H9 (cell line): ENCODE data around the gene TMPRSS3. TPM values are rescaled to one million over a fixed set of nuclear protein-coding genes. Genes with fewer than 3 reads are reported as not detected.

Experiments
- DNase-seq: peaks from one replicate; pipeline ENCODE4 v3.0.0-alpha.2; 2017
- H2AFZ ChIP-seq: one replicate; pipeline ENCODE4 v1.6.1; 2013; ENCODE audit warnings: mild to moderate bottlenecking, low read length, control low read depth, moderate library complexity
- H2AK5ac ChIP-seq: 2 replicates; pipeline ENCODE4 v1.6.1; 2013; ENCODE audit warnings: low read length, control low read depth, mixed read lengths; ENCODE audit not compliant: insufficient read length
- H2BK120ac ChIP-seq: one replicate; pipeline ENCODE4 v1.6.1; 2013; ENCODE audit warnings: low read depth, mild to moderate bottlenecking, low read length, control low read depth, inconsistent platforms; ENCODE audit not compliant: poor library complexity, severe bottlenecking
- H2BK12ac ChIP-seq: 2 replicates; pipeline ENCODE4 v1.6.1; 2013; ENCODE audit warnings: low read length, control low read depth, mixed read lengths, low read depth; ENCODE audit not compliant: insufficient read length
- H2BK15ac ChIP-seq: 2 replicates; pipeline ENCODE4 v1.6.1; 2013; ENCODE audit warnings: low read depth, low read length, control low read depth
- H2BK20ac ChIP-seq: one replicate; pipeline ENCODE4 v1.6.1; 2013; ENCODE audit warnings: low read depth, mild to moderate bottlenecking, low read length, control low read depth, inconsistent platforms; ENCODE audit not compliant: poor library complexity, severe bottlenecking
- H2BK5ac ChIP-seq: 2 replicates; pipeline ENCODE4 v1.6.1; 2013; ENCODE audit warnings: low read length, control low read depth, mixed read lengths; ENCODE audit not compliant: insufficient read length
- H3K14ac ChIP-seq: 2 replicates; pipeline ENCODE4 v1.6.1; 2013; ENCODE audit warnings: low read length, control low read depth; ENCODE audit not compliant: insufficient read depth
- H3K18ac ChIP-seq: 2 replicates; pipeline ENCODE4 v1.6.1; 2013; ENCODE audit warnings: low read depth, mild to moderate bottlenecking, mixed read lengths, low read length, control low read depth; ENCODE audit not compliant: insufficient read length
- H3K23ac ChIP-seq: 2 replicates; pipeline ENCODE4 v1.6.1; 2013; ENCODE audit warnings: low read length, control low read depth, mixed read lengths, low read depth; ENCODE audit not compliant: insufficient read length
- H3K23me2 ChIP-seq: 2 replicates; pipeline ENCODE4 v1.6.1; 2013; ENCODE audit warnings: low read depth, mild to moderate bottlenecking, mixed read lengths, low read length, control low read depth; ENCODE audit not compliant: insufficient read length, poor library complexity, severe bottlenecking
- H3K27ac ChIP-seq: 2 replicates; pipeline ENCODE4 v1.5.1; 2013; ENCODE audit warnings: low read length, control low read depth, mixed read lengths, low read depth; ENCODE audit not compliant: insufficient read length
- H3K27me3 ChIP-seq: 2 replicates; pipeline ENCODE4 v1.6.1; 2013; ENCODE audit warnings: low read length, control low read depth, inconsistent platforms; ENCODE audit not compliant: insufficient read depth
- H3K4ac ChIP-seq: 2 replicates; pipeline ENCODE4 v1.6.1; 2013; ENCODE audit warnings: low read depth, mild to moderate bottlenecking, control low read depth, inconsistent platforms, low read length, moderate library complexity
- H3K4me1 ChIP-seq: 2 replicates; pipeline ENCODE4 v1.6.1; 2013; ENCODE audit warnings: low read length, control low read depth, inconsistent platforms; ENCODE audit not compliant: insufficient read depth
- H3K4me2 ChIP-seq: 2 replicates; pipeline ENCODE4 v1.6.1; 2013; ENCODE audit warnings: low read length, control low read depth, mixed read lengths; ENCODE audit not compliant: insufficient read length, insufficient read depth
- H3K56ac ChIP-seq: 2 replicates; pipeline ENCODE4 v1.6.1; 2013; ENCODE audit warnings: low read depth, mild to moderate bottlenecking, mixed read lengths, low read length, control low read depth; ENCODE audit not compliant: insufficient read length
- H3K79me1 ChIP-seq: 2 replicates; pipeline ENCODE4 v1.6.1; 2013; ENCODE audit warnings: low read depth, mild to moderate bottlenecking, moderate library complexity, low read length, control low read depth, inconsistent platforms; ENCODE audit not compliant: insufficient read depth, poor library complexity, severe bottlenecking
- H3K79me2 ChIP-seq: 2 replicates; pipeline ENCODE4 v1.6.1; 2013; ENCODE audit warnings: low read length, control low read depth, inconsistent platforms; ENCODE audit not compliant: insufficient read depth
- H3K9ac ChIP-seq: 2 replicates; pipeline ENCODE4 v1.6.1; 2013; ENCODE audit warnings: low read length, control low read depth, mixed read lengths; ENCODE audit not compliant: insufficient read length; ENCODE audit errors: extremely low read depth
- H3K9me3 ChIP-seq: one replicate; pipeline ENCODE4 v1.6.1; 2013; ENCODE audit warnings: low read depth, low read length, inconsistent platforms; ENCODE audit not compliant: control insufficient read depth
- H3T11ph ChIP-seq: one replicate; pipeline ENCODE4 v1.6.1; 2013; ENCODE audit warnings: mild to moderate bottlenecking, low read length, control low read depth, inconsistent platforms
- H4K20me1 ChIP-seq: one replicate; pipeline ENCODE4 v1.6.1; 2013; ENCODE audit not compliant: control insufficient read depth, insufficient read length, insufficient read depth
- H4K5ac ChIP-seq: 2 replicates; pipeline ENCODE4 v1.6.1; 2013; ENCODE audit warnings: low read depth, mild to moderate bottlenecking, mixed read lengths, low read length, control low read depth; ENCODE audit not compliant: insufficient read length
- H4K8ac ChIP-seq: replicated peaks from 2 replicates; pipeline ENCODE4 v1.6.1; 2013; ENCODE audit warnings: low read length, control low read depth, mixed read lengths, low read depth; ENCODE audit not compliant: insufficient read length
- H4K91ac ChIP-seq: 2 replicates; pipeline ENCODE4 v1.6.1; 2013; ENCODE audit warnings: low read depth, mild to moderate bottlenecking, moderate library complexity, mixed read lengths, low read length, control low read depth; ENCODE audit not compliant: insufficient read length
- H3K27ac Mint-ChIP-seq, 3 experiments: 2 replicates in 2 of 3; 3 replicates in 1 of 3; pipeline ENCODE4 v1.8.0; 2020 to 2021; ENCODE audit warnings: mixed read lengths in 3 of 3, mild to moderate bottlenecking in 1 of 3, moderate library complexity in 1 of 3
- H3K27me3 Mint-ChIP-seq: 2 replicates; pipeline ENCODE4 v1.8.0; 2021; ENCODE audit warnings: low read depth, mild to moderate bottlenecking, moderate library complexity, mixed read lengths
- H3K36me3 Mint-ChIP-seq, 3 experiments: 2 replicates in 2 of 3; 3 replicates in 1 of 3; pipeline ENCODE4 v1.8.0; 2020 to 2021; ENCODE audit warnings: low read depth in 3 of 3, mixed read lengths in 3 of 3; ENCODE audit not compliant: insufficient read depth in 1 of 3
- H3K4me1 Mint-ChIP-seq, 2 experiments: 2 replicates each; pipeline ENCODE4 v1.8.0; 2020; ENCODE audit warnings: mixed read lengths in 2 of 2
- H3K4me3 Mint-ChIP-seq, 2 experiments: 2 replicates in 1 of 2; 3 replicates in 1 of 2; pipeline ENCODE4 v1.8.0; 2020 to 2021; ENCODE audit warnings: mild to moderate bottlenecking in 2 of 2, mixed read lengths in 2 of 2, moderate library complexity in 1 of 2
- H3K9me3 Mint-ChIP-seq, 2 experiments: 2 replicates in 1 of 2; 3 replicates in 1 of 2; pipeline ENCODE4 v1.8.0; 2020; ENCODE audit warnings: mild to moderate bottlenecking in 2 of 2, mixed read lengths in 2 of 2, moderate library complexity in 1 of 2
- WGBS: extraction: QIAGEN DNeasy Blood & Tissue Kit; methylation state at CpG from one replicate; pipeline ENCODE4 v1.1.7; 2013; ENCODE audit warnings: missing lambda C conversion rate, low lambda C conversion rate, mixed read lengths; ENCODE audit not compliant: insufficient read length; ENCODE audit errors: extremely low coverage; 5-methylcytosine and 5-hydroxymethylcytosine counted together
- total RNA-seq: library from RNA; stranded (reverse); gene quantifications from 2 replicates; pipeline ENCODE4 v1.2.1, GENCODE V29; 2021
- TF ChIP-seq, protein P1 (sequence below): fragments of 200-600 bp; sonication (generic); conservative IDR thresholded peaks from 3 replicates; pipeline ENCODE4 v1.8.0; 2021; ENCODE audit warnings: antibody characterized with exemption, mild to moderate bottlenecking

The TMPRSS3 gene
- total RNA-seq, 1 experiment from 2014 or later = 0.31 TPM

DNA sequence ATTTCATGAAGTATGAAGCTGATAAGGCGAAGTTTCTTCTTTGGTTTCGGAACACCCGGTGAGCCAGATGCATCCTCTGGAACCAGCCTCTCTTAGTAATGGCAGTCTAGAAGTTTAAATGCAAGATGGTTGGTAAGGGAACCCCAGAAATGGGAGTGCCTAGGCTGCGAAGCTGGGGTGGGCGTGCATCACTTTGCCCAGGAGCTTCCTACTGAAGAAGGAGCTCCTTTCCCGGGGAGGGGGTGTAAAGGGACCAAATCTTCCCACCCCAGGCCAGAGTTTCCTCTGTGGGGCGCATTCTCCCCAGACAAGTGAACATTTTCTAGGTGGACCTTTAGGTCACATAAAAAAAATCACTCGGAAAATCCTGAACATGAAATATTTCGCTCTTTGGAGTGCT, 49.4 kb downstream of the TMPRSS3 start:
- Mint-ChIP-seq H3K4me1 (peaks cover 0 to 3% of the 10 kb centered on the region in 2 experiments; a peak in 1 of 4 replicates), H3K27me3 (peaks cover 2% of the 10 kb centered on the region), H3K36me3 (no peaks in the 10 kb centered on the region), H3K9me3 (no peaks in the 10 kb centered on the region; a peak in 1 of 5 replicates), H3K27ac (no peak overlapping the region), H3K4me3 (no peak overlapping the region)
- Histone ChIP-seq H3K4me2 (no peak overlapping the region), H2BK5ac (no peak overlapping the region), H4K91ac (no peak overlapping the region), H3K4ac (no peak overlapping the region), H3K9me3 (no peaks in the 10 kb centered on the region), H2BK15ac (no peak overlapping the region), H3K23ac (no peak overlapping the region), H3K56ac (no peak overlapping the region), H3K18ac (no peak overlapping the region), H4K5ac (no peak overlapping the region), H3K9ac (no peak overlapping the region), H3K27ac (no peak overlapping the region), H3K23me2 (no peaks in the 10 kb centered on the region), H3K79me1 (no peaks in the 10 kb centered on the region), H4K8ac (no peak overlapping the region), H2AFZ (no peak overlapping the region), H3K27me3 (no peaks in the 10 kb centered on the region), H2BK12ac (no peak overlapping the region), H2BK120ac (no peak overlapping the region), H3K14ac (no peak overlapping the region), H4K20me1 (no peaks in the 10 kb centered on the region), H3T11ph (no peak overlapping the region), H2AK5ac (no peak overlapping the region), H2BK20ac (no peak overlapping the region), H3K4me1 (0 out of 2 replicates have a peak, but pooled peaks cover 1% of the 10 kb centered on the region), H3K79me2 (no peaks in the 10 kb centered on the region)
- no peak for DNase-seq
- TF ChIP-seq, protein P1, sequence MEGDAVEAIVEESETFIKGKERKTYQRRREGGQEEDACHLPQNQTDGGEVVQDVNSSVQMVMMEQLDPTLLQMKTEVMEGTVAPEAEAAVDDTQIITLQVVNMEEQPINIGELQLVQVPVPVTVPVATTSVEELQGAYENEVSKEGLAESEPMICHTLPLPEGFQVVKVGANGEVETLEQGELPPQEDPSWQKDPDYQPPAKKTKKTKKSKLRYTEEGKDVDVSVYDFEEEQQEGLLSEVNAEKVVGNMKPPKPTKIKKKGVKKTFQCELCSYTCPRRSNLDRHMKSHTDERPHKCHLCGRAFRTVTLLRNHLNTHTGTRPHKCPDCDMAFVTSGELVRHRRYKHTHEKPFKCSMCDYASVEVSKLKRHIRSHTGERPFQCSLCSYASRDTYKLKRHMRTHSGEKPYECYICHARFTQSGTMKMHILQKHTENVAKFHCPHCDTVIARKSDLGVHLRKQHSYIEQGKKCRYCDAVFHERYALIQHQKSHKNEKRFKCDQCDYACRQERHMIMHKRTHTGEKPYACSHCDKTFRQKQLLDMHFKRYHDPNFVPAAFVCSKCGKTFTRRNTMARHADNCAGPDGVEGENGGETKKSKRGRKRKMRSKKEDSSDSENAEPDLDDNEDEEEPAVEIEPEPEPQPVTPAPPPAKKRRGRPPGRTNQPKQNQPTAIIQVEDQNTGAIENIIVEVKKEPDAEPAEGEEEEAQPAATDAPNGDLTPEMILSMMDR = no peak
- WGBS = no CpG with 5 or more reads among the region's 9 CpGs
